ENCODE measurements around the gene GGA2.
"Not testable (repeated sequence)": the region's sequence is repeated elsewhere in the genome, so short reads cannot be mapped to it uniquely, and the experiment has no call there.

Gene GGA2

DNA sequence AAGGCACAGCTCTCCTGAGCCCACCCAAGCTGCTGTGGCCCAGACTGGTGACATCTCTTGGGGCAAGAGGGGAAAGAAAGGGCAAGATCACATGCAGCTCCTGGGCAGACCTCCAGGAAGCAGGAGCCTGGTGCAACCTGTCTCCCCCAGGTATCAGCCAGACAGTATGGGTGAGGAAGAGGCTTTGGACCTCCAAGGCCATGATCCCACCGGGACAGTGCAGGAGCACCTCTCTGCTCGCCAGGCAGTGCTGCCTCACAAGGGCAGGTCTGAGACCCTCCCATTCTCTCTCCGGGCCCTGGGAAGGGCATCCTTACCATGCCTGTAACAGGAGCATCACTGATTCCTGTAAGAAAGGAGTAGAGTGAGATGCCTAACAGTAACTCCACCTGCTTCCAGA lies 31.7 kb downstream of the GGA2 start:
- no peak for DNase-seq

- DNase-seq = no peak
Measured at GRCh38 chr16:23476289-23476688, 34.0 kb downstream of the GGA2 start.

DNA sequence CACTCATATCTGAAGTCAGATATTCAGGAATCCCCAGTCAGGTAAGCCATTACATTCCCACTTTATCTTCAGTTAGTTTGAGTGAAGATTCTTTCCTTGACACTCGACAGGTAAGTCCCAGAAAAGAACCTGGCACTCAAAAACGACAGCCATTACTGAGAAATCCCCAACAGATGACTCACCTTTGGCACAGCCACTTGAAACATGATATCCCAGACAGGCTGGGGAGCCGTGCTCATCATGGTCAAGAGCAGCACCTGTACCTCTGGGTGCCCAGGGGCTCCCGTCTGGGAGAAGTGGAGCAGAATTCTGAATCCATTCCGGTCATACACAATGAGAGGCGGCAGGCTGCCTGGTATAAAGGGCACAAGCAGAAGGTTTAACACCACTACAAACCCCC lies 40.5 kb downstream of the GGA2 start:
- no peak for DNase-seq

- no peak for DNase-seq
Measured at GRCh38 chr16:23466162-23466885, 44.0 kb downstream of the GGA2 start.

DNA sequence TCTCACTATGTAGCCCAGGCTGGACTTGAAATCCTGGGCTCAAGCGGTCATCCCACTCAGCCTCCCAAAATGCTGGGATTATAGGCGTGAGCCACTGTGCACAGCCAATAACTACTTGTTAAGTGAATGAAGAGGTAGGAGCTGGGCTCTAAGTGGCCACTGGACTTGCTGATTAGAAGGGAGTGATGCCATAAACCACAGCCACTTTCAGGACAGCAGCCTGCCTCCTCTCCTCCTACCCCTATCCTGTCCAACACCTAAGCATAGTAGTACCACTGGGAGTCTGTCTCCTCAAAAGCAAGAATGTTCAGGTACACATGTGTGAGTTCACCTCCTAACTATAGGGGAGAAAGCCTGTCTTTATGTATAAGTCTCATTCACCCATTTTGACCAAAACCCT lies 45.1 kb downstream of the GGA2 start:
- no peak for DNase-seq

GRCh38 chr16:23464196-23464595 lies 46.1 kb downstream of the GGA2 start:
- DNase-seq = peak in 32 of 56 donors; percentile 1 to 58 (median 20)

- DNase-seq = peak in 50 of 56 donors; percentile 1 to 82 (median 33)
Measured at GRCh38 chr16:23462994-23463393, 47.3 kb downstream of the GGA2 start.

GRCh38 chr16:23453338-23454052 lies 56.8 kb downstream of the GGA2 start:
- no peak for DNase-seq

DNA sequence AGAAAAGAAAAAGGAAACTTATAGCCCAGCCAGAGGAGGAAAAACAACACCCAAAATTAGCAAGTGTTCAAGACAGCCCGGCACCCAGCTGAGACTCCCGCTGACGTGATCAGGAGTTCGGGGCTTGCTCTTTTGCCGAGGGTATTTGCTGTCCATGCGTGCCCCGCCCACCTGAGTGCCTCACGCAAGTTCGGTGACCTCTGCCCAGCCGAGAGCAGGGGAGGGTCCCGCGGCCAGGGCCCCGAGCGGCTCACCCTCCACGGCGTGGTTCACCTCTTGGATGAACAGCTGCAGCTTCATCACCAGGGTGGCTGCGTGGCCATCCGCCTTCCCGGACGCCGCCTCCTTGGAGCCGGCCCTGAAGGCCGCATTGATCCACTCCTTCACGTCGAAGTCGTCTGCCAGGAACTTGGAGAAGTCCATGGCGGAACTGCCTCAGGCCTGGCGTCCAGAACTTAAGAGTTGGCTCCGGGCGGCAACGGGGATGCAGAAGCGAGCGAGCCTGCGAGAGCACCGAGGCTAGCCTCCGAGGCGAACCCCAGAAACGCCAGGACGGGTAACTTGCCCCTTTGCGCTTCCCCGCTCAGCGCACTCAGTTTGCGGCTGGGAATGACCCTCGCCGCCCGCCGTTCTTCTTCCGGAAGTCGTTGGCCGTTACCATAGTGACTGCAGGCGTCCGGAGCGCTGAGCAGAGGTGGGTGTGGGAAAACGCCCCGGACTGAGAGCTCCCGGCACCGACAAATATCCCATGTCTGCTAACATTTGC lies 57.5 kb downstream of the GGA2 start, which contains the start of gene COG7:
TSS of gene COG7 (minus strand) at position 618 of the 766 bp plus-strand sequence. CDS start at position 423, 195 bp downstream.
- DNase-seq = peak; percentile 25 to 93 (median 77)

DNA sequence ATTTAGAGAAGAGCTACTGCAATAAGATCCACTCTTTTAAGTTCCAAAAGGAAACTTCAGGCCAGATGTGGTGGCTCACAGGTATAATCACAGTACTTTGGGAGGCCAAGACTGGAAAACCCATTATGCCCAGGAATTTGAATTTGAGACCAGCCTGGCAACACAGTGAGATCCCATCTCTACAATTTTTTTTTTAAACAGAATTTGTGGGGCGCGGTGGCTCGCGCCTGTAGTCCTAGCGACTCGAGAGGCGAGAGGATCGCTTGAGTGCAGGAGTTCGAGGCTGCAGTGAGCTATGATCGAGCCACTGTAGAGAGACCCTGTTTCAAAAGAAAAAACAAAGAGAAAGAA lies 58.1 kb downstream of the GGA2 start:
- DNase-seq = no peak

DNA sequence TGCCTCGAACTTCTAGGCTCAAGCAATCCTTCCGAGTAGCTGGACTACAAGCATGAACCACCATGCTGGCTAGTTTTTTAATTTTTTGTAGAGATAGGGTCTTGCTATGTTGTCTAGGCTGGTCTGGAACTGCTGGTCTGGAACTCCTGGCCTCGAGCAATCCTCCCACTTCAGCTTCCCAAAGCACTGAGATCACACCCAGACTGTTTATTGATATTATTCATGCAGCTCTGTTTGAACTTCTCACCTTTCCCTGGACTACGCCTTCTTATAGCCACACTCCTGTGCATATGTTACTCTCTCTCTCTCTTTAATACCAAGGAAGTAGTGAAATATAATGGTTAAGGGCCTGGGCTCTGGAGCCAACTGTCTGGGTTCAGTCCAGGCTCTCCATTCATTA lies 61.9 kb downstream of the GGA2 start:
- DNase-seq = no peak

GRCh38 chr16:23437542-23437941 lies 72.8 kb downstream of the GGA2 start:
- not testable (repeated sequence) for DNase-seq

DNA sequence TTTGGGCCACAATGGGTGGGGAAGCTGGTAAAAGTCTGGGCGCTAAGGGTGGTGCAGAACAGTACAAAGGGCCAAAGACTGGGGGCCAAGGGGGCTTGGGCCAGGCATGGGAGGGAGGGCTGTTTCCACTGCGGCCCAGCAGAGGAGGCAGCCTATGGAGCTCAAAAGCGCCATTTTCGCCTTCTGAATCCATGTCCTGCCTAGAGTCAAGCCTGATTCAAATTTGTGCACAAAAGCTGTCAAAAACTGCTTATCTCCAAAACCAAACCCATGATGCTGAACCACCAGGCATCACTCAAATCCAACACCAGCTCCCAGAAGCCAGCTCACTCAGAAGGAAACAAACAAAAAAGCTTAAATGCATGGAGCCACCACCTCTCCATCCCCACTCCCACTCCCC lies 73.3 kb downstream of the GGA2 start:
- no peak for DNase-seq

GRCh38 chr16:23435500-23435899 lies 74.8 kb downstream of the GGA2 start:
- DNase-seq = peak in 10 of 56 donors; percentile 3 to 23 (median 6)

DNA sequence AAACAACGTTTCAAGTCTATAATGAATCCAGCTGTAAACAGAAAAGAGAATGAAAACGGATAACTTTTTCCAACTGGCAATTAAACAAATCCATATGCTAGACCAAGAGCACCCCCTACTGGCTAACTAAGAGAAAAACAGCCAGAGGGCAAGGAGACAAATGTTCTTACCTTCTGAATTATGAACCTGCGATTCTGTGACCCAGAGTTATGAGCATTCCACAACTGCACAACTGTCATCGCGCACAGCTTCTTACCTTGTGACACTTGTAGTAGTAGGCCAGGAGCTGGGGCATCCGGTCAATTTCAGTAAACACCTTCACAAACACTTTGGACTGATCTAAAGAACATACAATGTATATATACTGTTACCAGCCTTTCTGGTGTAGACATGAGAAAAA lies 75.9 kb downstream of the GGA2 start:
- DNase-seq = peak in 10 of 56 donors; percentile 1 to 18 (median 4)

DNA sequence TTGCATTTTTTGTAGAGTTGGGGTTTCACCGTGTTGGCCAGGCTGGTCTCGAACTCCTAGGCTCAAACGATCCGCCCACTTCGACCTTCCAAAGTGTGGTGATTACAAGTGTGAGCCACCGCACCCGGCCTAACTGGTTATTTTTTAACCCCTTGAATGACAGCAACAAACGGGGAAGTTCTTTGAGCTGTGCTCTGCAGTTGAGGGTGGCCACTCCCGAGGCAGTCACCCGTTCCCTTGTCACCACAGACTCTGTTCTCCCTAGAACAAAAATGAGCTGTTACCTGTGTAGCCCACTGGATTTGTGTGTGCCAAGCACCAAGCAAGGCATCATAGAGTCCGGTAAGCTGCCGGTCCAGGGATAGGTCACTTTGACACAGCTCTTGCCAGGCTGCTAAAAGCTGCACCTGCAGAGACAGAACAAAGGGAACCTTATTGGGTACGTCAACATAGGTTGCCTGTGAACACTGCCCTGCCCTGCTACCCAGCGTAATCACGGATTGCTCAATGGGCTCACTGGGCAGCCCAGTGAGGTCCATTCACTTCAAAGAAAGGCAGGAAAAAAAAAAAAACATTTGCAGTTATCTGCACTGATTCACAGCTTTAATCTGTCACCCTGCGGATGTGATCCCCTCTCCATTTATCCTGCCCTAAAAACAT lies 76.9 kb downstream of the GGA2 start:
- no peak for DNase-seq

- DNase-seq = no peak
Measured at GRCh38 chr16:23432176-23433128, 77.8 kb downstream of the GGA2 start.

GRCh38 chr16:23428351-23428750 lies 81.9 kb downstream of the GGA2 start:
- peak in 2 of 56 donors; percentile 1 for DNase-seq

GRCh38 chr16:23424292-23424958 lies 85.9 kb downstream of the GGA2 start:
- DNase-seq = peak in 4 of 56 donors; percentile 1 to 8 (median 4)

Data from amygdala (tissue), 56 donors.